ENCODE measurements around the gene EFCAB6. TPM values are rescaled to one million over a fixed set of nuclear protein-coding genes. Genes with fewer than 3 reads are reported as not detected.

Gene EFCAB6
- total and polyA plus RNA-seq, 9 of the 15 experiments (the other 6 are each of a cell fraction or from before 2014, with no cell fraction given) = 0.06 TPM; not detected in 8

- no TSS peak for BruUV-seq (replicated peaks)
- POLR2A ChIA-PET = interaction anchor here (0.6 kb wide), 2 partner anchors 224 to 440 kb away, joined by 3 read pairs; no protein-coding TSS in a partner anchor
- no peak for TF ChIP-seq MGA (IDR thresholded peaks at IDR 0.05)
- no peak for TF ChIP-seq E2F8 (IDR thresholded peaks at IDR 0.05; ENCODE audit: low read depth, partially characterized antibody)
- no peak for TF ChIP-seq SP2 (IDR thresholded peaks at IDR 0.05; ENCODE audit: extremely low read depth, low read depth, low read length, poor library complexity, severe bottlenecking)
- no peak for TF ChIP-seq HIVEP1 (CRISPR knock-in tag; IDR thresholded peaks at IDR 0.05)
- TF ChIP-seq RNF2 (IDR thresholded peaks at IDR 0.05) = no peak
- no peak for TF ChIP-seq ZNF551 (CRISPR knock-in tag; IDR thresholded peaks at IDR 0.05)
These were observed 14.3 kb upstream of the EFCAB6 start for GRCh38 chr22:43826142-43827002.

More at GRCh38 chr22:43826142-43827002, 14.3 kb upstream of the EFCAB6 start:
- no peaks in the 10 kb centered on the region for H3K36me3 ChIP-seq (ENCODE audit: control insufficient read depth, insufficient read depth, low read length)
- peaks cover 5% of the 10 kb centered on the region for H4K20me1 ChIP-seq (replicated peaks; ENCODE audit: control insufficient read depth, insufficient read depth, low read length)
- no peak for FAIRE-seq
- ATAC-seq = no peak
- no peak overlapping the region for H3K27ac ChIP-seq (ENCODE audit: extremely low read depth, low read depth, low read length)
- in situ Hi-C loops (cut with MboI) (no loop called here), intact Hi-C loops (cut with micrococcal nuclease) (no loop called here)
- H3K9me1 ChIP-seq (ENCODE audit: control insufficient read depth, insufficient read depth, low read length) = no peaks in the 10 kb centered on the region
- no peak for DNase-seq (ENCODE audit: extremely low read depth in 1 of 4, low spot score in 3 of 4)
- H3K4me3 ChIP-seq = no peak overlapping the region
- no peak overlapping the region for H3K9ac ChIP-seq (ENCODE audit: insufficient read depth in 1 of 2, low read depth in 2 of 2, low read length in 2 of 2)
- no peaks in the 10 kb centered on the region; a peak in 1 of 5 replicates for H3K4me1 ChIP-seq (replicated peaks in 1 of 2; ENCODE audit: control insufficient read depth in 2 of 2, insufficient read depth in 2 of 2, low read length in 2 of 2)
- H3K9me3 ChIP-seq (replicated peaks; ENCODE audit: control insufficient read depth, insufficient read depth, low read depth, low read length) = no peaks in the 10 kb centered on the region
- no peak overlapping the region for H3K4me2 ChIP-seq (ENCODE audit: insufficient read depth, low read length)
- no peak overlapping the region for H2AFZ ChIP-seq (ENCODE audit: low read depth, low read length)
- H3K79me2 ChIP-seq (ENCODE audit: control insufficient read depth, insufficient read depth, low read length) = no peaks in the 10 kb centered on the region
- H3K27me3 ChIP-seq (ENCODE audit: control insufficient read depth in 2 of 2, insufficient read depth in 2 of 2, low read length in 2 of 2) = peaks cover 6 to 65% of the 10 kb centered on the region in 2 experiments; a peak in 4 of 5 replicates
- CTCF ChIA-PET (ENCODE audit: low intra/inter-chr PET ratio) = no interaction called here
- whole genome bisulfite sequencing (ENCODE audit: insufficient coverage, low coverage, missing lambda C conversion rate) = under 1% methylated on average over 14 of the region's 16 CpGs

Data from K562 (cell line).